Brain pericyte (primary cell): Measurements from ENCODE around the gene BPI.
"Not testable (repeated sequence)": the region's sequence is repeated elsewhere in the genome, so short reads cannot be mapped to it uniquely, and the experiment has no call there.

ENCODE experiments used
- DNase-seq: peaks from one replicate; pipeline ENCODE4 v3.0.0-alpha.2; 2012; ENCODE audit warnings: low read depth, low spot score

BPI gene

DNA sequence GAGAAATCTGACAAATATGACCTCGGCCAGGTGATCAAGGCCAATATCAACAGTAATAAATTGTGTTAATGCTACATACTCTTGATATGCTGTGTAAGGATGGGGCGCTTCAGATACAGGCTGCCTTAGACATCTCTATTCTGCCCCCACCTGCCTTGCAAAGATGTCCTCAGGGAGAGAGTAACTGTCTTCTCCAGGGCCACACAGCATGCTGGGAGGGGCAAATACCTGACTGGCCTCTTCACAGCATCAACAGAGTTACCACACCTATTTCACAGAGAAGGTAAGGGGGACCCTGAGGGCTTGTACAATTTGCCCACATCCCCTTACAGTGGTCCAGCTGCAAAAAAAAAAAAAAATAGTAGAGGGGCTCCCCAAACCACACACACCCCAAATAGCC lies 26.3 kb upstream of the BPI start:
- DNase-seq, result no peak

DNA sequence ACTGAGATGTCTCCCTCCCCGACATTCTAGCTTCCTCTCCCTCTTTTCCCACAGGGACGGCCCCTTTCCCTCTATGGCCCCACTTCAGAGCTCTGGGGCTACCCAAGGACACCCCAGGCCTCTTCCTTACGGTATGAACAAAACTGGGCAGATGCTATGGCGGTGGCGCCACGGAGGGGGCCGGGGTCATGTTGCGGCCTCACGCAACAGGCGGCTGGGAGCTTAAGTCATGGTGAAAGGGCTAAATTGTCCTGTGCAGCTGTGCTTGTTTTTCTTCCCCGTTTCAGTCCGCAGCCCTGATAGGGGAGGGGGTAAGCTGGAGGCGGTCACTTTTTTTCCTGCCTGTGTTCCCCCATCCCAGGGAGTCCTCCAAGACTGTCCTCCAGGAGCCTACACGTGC lies 25.8 kb upstream of the BPI start:
- DNase-seq, result peak; percentile 98

DNA sequence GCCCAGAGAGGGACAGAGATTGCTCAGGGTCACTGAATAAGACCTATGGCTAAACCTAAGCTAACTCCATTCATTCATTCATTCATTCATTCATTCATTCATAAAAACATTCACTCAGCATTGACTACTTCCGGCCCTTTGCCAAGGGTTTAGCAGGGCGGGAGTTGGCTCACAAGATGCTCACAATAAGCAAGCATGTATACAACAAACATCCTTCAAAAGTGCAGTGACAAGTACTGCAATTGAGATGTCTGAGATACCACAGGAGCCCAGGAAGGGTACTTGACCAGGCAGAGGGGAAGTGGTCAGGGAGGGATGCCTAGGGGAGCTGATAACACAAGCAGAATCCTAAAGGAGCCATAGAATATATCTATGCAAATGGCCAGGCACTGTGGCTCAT lies 25.2 kb upstream of the BPI start:
- no peak for DNase-seq

GRCh38 chr20:38281176-38281915 lies 22.6 kb upstream of the BPI start:
- DNase-seq, result not testable (repeated sequence)

DNA sequence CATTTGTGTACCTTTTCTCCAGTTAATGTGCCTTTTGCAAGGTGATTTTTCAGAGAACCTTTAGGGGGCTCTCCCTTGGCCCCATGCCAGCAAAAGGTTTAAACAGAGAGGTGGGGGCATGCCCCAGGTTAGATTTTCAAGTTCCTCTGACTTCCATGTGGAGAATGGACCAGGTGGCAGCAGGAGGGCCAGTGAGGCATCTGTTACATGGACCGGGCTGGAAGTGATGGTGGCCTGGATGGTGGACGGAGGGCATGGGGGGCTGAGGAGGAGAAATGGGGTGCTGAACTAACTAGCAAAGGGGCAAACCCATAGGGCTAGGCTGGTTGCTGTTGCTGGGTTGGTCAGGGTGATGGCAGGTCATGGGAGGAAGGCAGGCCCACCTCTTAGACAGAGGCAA lies 20.7 kb upstream of the BPI start:
- no peak for DNase-seq

GRCh38 chr20:38284066-38284650 lies 19.8 kb upstream of the BPI start:
- not testable (repeated sequence) for DNase-seq

GRCh38 chr20:38284893-38285444 lies 19.0 kb upstream of the BPI start:
- DNase-seq, result no peak

DNA sequence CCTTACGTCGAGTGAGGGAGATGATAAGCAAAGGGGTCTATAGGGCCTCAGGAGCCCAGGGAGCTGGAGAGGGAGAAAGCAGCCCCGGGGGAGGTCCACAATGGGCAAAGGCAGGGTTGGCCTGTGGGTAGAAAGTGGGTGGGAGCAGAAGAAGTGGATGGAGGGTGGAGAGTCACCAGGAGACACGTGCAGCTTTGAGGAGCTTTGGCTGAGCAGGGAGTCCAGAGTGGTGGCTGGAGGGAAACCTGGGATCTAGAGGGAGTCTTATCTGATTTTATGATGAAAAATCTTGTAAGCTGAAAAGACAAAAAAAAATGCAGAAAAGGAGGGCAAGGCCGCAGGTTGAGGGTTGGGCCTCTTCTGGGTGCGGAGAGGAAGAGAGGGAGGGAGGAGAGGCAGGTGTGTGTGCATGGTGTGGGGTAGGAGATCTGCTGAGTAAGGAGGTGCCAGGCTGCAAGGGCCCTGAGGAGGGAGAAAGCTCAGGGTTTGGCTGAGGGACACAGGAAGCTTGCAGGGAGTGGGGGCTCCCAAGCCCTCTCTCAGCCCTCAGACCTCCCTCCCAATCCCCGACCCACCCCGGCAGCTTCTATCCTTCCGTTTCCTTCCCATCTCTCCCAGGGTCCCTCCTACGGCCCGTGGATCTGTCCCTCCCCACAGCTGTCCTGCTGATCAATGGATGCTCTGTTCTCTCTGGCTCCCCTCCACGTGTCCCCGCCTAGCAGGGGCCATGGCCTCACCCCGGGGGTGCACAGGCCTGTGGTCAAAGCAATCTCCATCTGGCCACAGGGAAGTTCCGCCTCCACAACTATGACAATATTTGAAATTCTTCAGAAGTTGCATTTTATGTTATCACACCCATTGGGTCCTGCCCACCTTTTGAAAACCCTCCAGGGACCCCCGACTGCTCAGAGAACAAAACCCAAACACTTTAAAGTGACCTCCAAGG lies 17.1 kb upstream of the BPI start:
- DNase-seq, result peak; percentile 94

- DNase-seq, result peak; percentile 98
Measured at GRCh38 chr20:38290829-38291814, 12.8 kb upstream of the BPI start.

DNA sequence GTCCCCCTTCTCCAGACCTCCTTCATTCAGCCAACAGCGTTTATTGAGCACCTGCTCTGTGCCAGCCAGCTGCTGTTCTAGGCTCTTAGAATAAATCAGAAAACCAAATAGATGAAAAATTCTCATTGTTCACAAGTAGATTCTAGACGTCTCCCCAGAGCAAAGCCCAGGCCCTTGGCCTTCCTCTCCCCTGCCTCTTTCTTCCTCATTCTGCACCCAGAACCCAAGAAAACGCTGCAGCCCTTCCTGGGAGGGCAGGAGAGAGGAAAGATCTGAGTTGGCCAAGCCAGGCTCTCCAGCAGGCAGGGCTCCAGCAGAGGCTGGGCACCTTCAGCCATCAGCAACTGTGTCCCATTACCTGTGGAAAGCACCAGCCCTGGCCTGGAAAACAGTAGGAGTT lies 12.0 kb upstream of the BPI start:
- DNase-seq, result no peak

GRCh38 chr20:38293491-38294065 lies 10.4 kb upstream of the BPI start:
- no peak for DNase-seq

DNA sequence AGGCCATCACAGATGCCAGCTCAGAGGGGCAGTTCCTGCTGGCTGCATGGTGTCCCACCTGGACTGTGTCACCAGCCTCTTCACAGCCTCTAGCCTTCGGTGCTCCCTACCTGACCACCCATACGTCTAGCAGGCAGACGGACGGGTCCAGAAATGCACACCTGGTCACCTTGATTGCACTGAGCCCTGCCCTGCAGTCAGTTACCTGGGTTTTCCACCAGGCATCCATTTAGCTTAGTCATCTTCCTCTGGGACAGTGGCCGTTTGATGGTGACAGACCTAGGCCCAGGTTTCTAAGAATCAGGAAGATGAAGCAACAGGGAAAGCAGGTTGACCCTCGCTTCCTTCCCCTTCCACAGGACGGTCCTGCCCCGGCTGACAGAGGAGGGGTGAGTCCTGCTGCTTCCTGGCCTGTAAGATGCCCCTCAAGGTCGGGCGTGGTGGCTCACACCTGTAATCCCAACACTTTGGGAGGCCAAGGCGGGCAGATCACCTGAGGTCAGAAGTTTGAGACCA lies 9.8 kb upstream of the BPI start:
- DNase-seq, result no peak

- DNase-seq, result no peak
Measured at GRCh38 chr20:38295811-38296210, 8.1 kb upstream of the BPI start.

DNA sequence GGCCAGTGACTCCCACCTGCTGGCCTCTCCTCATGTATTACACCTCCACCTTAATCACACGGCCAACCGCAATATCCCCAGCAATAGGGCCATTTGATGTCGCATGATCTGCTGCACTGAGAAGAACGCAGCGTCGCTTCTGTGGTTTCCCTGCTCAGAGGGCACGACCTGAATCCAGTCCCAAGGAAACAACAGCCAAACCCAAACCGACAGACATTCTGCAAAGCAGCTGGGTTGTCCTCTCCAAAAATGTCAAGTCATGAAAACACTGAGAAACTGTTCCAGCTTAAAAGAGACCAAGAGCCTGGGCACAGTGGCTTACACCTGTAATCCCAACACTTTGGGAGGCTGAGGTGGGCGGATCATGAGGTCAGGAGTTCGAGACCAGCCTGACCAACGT lies 7.5 kb upstream of the BPI start:
- no peak for DNase-seq

DNA sequence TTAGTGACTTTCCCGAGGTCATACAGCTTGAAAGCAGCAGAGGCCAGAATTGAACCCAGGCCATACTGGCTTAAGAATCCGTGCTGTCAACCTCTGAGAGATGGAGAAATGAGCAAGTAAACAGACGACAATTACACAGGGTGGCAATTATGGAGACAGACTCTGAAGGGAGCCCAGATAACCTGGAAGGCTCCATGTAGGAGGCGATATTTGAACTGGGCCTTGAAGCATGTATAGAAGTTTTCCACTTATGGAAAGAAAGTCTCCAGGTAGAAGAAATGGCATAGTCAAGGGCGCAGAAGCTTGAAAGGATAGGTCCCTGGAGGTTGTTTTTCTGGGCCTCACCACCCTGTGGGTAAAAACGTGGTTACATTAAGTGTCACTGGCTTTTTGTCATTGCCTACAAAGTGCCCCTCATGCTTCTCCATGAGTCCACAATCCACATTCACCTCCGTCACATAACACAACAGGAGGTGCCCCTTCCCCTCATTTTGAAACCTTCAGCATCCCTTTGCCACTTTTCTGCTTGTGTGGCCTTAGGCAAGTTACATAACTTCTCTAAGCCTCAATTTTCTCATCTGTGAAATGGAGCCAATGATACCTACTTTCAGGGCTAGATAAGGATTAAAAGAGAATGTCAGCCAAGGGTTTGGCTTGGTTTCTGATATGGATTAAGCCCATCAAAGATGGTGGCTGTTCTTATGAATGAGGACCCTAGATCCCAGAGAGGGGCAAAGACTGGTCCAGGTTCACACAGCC lies 5.9 kb upstream of the BPI start:
- no peak for DNase-seq

DNA sequence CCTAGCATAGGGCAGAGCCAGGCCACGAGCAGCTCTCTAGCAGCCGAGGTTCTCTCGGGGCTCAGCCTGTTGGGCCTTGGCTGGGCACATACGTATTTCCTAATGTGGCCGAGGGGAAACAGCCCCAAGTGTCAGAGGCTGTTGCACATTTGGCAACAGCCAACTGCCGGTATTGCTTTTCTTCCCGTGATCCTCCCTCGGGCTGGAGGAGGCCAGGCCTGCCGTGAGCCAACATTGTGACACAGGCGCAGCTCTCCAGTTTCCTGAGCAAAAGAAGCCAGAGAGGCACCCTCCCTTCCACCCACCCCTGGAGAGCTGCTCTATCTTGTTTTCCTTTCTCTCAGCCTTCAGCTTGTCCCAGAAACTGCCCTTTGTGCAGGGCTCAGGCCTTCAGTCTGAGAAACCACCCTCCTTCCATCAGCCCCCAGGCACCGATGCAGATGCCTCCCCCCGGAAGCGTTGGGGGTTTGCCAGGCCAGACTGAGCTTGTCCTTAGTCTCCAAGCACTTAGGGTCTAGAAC lies 5.1 kb upstream of the BPI start:
- no peak for DNase-seq

- no peak for DNase-seq
Measured at GRCh38 chr20:38299963-38300362, 4.0 kb upstream of the BPI start.

DNA sequence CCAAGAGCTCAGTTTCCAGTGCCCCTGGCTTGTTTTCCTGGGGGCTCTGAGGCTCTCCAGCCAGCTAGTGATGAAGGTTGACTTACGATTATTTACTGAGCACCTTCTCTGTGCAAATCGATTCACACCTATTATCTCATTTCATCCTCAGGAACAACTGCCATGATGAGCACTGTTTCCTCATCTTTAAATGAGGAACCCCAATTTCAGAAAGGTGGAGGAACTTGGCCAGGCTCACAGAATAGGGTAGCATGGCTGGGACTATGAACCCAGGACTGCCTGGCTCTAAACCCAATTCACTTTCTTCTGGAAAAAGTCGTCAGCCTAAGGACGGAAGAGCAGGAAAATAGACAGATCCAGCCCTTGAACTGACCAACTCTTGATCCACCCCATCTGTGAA lies 3.5 kb upstream of the BPI start:
- no peak for DNase-seq

DNA sequence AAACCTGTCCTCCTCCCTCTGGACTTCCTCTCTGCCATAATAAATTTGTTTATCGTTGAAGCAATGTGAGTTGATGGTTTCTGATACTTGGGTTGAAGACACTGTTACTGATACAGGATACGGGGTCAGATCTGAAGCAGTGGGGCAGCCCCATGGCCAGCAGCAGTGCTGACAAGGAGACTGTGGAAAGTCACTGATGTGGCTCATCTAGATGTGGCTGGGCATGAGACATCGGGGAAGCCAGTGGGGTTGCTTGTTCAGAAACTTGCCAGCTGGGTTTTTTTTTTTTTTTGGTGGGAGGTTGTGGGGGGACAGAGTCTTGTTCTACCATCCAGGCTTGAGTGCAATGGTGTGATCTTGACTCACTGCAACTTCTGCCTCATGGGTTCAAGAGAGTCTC lies 2.6 kb upstream of the BPI start:
- no peak for DNase-seq
